Osteoblast (primary cell): ENCODE results near the gene CDKAL1. TPM values are rescaled to one million over a fixed set of nuclear protein-coding genes. Genes with fewer than 3 reads are reported as not detected.

Experiments
- DNase-seq: peaks from one replicate; pipeline ENCODE4 v3.0.0; 2011; ENCODE audit warnings: low spot score, mixed read lengths; ENCODE audit not compliant: insufficient read length; ENCODE audit errors: missing footprints
- H2AFZ ChIP-seq: 2 replicates; pipeline ENCODE4 v1.6.0; 2011; ENCODE audit warnings: mild to moderate bottlenecking, low read length
- H3K27ac ChIP-seq: 2 replicates; pipeline ENCODE4 v1.5.1; 2011; ENCODE audit warnings: mild to moderate bottlenecking, low read depth, low read length, moderate library complexity
- H3K27me3 ChIP-seq: 2 replicates; pipeline ENCODE4 v1.6.0; 2012; ENCODE audit warnings: mild to moderate bottlenecking, control low read depth, inconsistent platforms, low read length, moderate library complexity; ENCODE audit not compliant: insufficient read depth
- H3K36me3 ChIP-seq: 2 replicates; pipeline ENCODE4 v1.5.1; 2011; ENCODE audit warnings: mild to moderate bottlenecking, low read length, control low read depth, moderate library complexity; ENCODE audit not compliant: insufficient read depth
- H3K4me1 ChIP-seq: 2 replicates; pipeline ENCODE4 v1.5.1; 2011; ENCODE audit warnings: mild to moderate bottlenecking, low read length, control low read depth, moderate library complexity; ENCODE audit not compliant: insufficient read depth
- H3K4me2 ChIP-seq: 2 replicates; pipeline ENCODE4 v1.6.0; 2011; ENCODE audit warnings: mild to moderate bottlenecking, low read length; ENCODE audit not compliant: insufficient read depth
- H3K4me3 ChIP-seq: fragments of 200-600 bp; sonication (generic); 3 replicates; pipeline ENCODE4 v1.5.1; 2012; ENCODE audit warnings: mild to moderate bottlenecking, low read length, inconsistent platforms; ENCODE audit not compliant: insufficient read depth
- H3K79me2 ChIP-seq: 2 replicates; pipeline ENCODE4 v1.6.0; 2012; ENCODE audit warnings: mild to moderate bottlenecking, low read length, control low read depth, inconsistent platforms; ENCODE audit not compliant: insufficient read depth
- H3K9me3 ChIP-seq: 2 replicates; pipeline ENCODE4 v1.5.1; 2011; ENCODE audit warnings: low read depth, low read length, control low read depth
- H4K20me1 ChIP-seq: 2 replicates; pipeline ENCODE4 v1.6.0; 2012; ENCODE audit warnings: mild to moderate bottlenecking, low read length, control low read depth; ENCODE audit not compliant: insufficient read depth
- total RNA-seq: library from RNA; depleted of rRNA; stranded (reverse); fragments of >200 nt; gene quantifications from 2 replicates; pipeline ENCODE4 v1.2.3, GENCODE V29; 2012
- TF ChIP-seq, protein P1 (sequence below): IDR thresholded peaks from 2 replicates; pipeline ENCODE4 v1.5.1; 2011; ENCODE audit warnings: mild to moderate bottlenecking, low read depth, low read length, moderate library complexity; ENCODE audit errors: extremely low read depth

The CDKAL1 gene
- total RNA-seq, 1 donor = 18.5 TPM

DNA sequence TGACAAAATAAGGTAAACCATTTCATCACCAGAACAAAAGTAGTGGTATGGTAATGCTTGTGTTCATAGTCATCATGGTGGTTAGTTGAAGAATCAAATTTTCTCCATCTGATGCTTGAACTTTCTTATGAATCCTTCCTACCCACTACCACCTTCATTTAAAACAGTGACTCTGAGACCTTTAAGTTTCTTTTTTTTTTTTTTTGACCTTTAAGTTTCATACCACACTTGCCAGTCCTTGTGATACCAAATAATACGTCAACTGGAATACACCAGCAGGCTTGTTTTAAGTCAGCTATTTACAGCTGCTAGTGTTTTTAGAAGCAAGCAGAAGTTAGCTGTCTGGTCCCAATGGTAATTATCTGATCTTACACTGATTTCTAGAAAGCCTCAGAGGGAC is 645.9 kb downstream of the CDKAL1 start:
- Histone ChIP-seq H3K27me3 (no peaks in the 10 kb centered on the region), H3K79me2 (no peaks in the 10 kb centered on the region), H3K9me3 (no peaks in the 10 kb centered on the region), H2AFZ (no peak overlapping the region), H3K27ac (no peak overlapping the region), H3K4me3 (no peak overlapping the region), H3K4me2 (no peak overlapping the region), H3K4me1 (no peaks in the 10 kb centered on the region), H3K36me3 (no peaks in the 10 kb centered on the region), H4K20me1 (no peaks in the 10 kb centered on the region)
- TF ChIP-seq, protein P1, sequence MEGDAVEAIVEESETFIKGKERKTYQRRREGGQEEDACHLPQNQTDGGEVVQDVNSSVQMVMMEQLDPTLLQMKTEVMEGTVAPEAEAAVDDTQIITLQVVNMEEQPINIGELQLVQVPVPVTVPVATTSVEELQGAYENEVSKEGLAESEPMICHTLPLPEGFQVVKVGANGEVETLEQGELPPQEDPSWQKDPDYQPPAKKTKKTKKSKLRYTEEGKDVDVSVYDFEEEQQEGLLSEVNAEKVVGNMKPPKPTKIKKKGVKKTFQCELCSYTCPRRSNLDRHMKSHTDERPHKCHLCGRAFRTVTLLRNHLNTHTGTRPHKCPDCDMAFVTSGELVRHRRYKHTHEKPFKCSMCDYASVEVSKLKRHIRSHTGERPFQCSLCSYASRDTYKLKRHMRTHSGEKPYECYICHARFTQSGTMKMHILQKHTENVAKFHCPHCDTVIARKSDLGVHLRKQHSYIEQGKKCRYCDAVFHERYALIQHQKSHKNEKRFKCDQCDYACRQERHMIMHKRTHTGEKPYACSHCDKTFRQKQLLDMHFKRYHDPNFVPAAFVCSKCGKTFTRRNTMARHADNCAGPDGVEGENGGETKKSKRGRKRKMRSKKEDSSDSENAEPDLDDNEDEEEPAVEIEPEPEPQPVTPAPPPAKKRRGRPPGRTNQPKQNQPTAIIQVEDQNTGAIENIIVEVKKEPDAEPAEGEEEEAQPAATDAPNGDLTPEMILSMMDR = no peak
- DNase-seq = no peak

DNA sequence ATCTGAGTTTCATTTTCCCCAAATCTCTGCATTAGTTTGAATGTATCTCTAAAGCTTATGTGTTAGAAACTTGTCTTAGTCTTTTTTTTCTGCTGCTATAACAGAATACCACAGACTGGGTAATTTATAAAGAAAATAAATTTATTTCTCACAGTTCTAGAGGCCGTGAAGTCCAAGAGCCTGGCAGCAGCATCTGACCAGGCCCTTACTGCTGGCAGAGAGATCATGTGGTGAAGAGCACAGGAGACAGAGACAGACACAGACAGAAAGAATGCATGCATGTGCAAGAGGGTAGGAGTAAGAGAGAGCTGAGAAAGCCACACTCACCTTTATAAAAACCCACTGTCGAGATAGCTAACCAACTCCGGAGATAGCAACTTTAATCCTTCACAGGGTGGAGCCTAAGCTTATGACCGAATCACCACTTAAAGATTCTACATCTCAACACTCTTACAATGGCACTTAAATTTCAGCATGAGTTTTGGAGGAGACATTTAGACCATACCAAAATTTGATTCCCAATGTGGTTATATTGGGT is 646.6 kb downstream of the CDKAL1 start:
- Histone ChIP-seq H3K9me3 (no peaks in the 10 kb centered on the region), H3K27me3 (no peaks in the 10 kb centered on the region), H3K36me3 (no peaks in the 10 kb centered on the region), H3K4me2 (no peak overlapping the region), H2AFZ (no peak overlapping the region), H3K4me1 (peaks cover under 1% of the 10 kb centered on the region), H3K27ac (no peak overlapping the region), H3K4me3 (no peak overlapping the region), H3K79me2 (no peaks in the 10 kb centered on the region), H4K20me1 (no peaks in the 10 kb centered on the region)
- no peak for DNase-seq
- TF ChIP-seq, protein P1 = no peak

DNA sequence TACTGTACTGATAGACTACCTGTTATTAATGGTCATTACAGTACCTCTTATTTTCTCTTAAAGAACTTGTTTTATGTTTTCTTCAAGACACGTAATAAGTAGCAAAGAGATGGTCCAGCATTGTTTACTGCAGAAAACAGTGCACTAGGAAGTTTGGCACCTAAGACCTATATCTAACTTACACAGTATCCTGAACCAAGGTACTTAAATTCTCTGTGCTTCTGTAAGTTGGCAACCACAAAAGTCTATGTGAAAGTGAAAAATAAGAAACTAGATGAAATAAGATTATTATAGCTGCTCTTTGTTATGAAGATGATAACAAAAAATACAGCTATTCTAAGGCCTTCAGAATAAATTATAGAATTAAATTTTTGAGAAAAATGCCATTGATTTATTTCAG is 647.6 kb downstream of the CDKAL1 start:
- TF ChIP-seq, protein P1 = no peak
- no peak overlapping the region for H3K4me2 ChIP-seq
- no peak overlapping the region for H3K27ac ChIP-seq
- no peaks in the 10 kb centered on the region for H3K36me3 ChIP-seq
- DNase-seq = no peak
- no peak overlapping the region for H3K4me3 ChIP-seq
- H3K79me2 ChIP-seq = no peaks in the 10 kb centered on the region
- peaks cover 9% of the 10 kb centered on the region for H3K4me1 ChIP-seq
- no peaks in the 10 kb centered on the region for H3K9me3 ChIP-seq
- H3K27me3 ChIP-seq = no peaks in the 10 kb centered on the region
- H4K20me1 ChIP-seq = no peaks in the 10 kb centered on the region
- no peak overlapping the region for H2AFZ ChIP-seq

DNA sequence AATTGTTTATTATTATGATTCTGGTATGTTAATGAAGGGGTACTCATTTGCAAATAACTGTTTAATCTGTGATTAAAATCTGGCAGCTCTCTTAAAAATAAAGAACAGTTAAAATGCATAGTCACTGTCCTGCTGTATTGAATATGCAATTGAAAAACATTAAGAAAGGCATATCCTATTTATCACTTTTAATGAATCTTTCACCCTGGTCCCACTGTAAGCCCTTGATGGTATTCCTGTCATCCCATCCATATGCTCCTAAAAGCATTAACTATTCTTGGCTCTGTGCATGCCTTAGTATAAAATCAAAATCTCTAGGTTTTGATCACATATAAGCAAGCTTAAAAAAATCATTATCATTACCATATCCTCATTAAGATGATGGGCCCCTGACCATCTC is 648.3 kb downstream of the CDKAL1 start:
- Histone ChIP-seq H3K9me3 (no peaks in the 10 kb centered on the region), H3K4me2 (no peak overlapping the region), H3K27ac (no peak overlapping the region), H3K79me2 (no peaks in the 10 kb centered on the region), H3K4me3 (no peak overlapping the region), H3K27me3 (no peaks in the 10 kb centered on the region), H2AFZ (no peak overlapping the region), H4K20me1 (no peaks in the 10 kb centered on the region), H3K4me1 (peaks cover 11% of the 10 kb centered on the region), H3K36me3 (no peaks in the 10 kb centered on the region)
- TF ChIP-seq, protein P1 = no peak
- no peak for DNase-seq
